GM19193 (cell line): ENCODE results near the gene FSD1.

Experiments
- POLR2A ChIP-seq: IDR thresholded peaks from 4 replicates; pipeline ENCODE4 v1.6.1; 2011; ENCODE audit not compliant: insufficient read depth, insufficient read length; ENCODE audit errors: extremely low read depth

FSD1 gene

DNA sequence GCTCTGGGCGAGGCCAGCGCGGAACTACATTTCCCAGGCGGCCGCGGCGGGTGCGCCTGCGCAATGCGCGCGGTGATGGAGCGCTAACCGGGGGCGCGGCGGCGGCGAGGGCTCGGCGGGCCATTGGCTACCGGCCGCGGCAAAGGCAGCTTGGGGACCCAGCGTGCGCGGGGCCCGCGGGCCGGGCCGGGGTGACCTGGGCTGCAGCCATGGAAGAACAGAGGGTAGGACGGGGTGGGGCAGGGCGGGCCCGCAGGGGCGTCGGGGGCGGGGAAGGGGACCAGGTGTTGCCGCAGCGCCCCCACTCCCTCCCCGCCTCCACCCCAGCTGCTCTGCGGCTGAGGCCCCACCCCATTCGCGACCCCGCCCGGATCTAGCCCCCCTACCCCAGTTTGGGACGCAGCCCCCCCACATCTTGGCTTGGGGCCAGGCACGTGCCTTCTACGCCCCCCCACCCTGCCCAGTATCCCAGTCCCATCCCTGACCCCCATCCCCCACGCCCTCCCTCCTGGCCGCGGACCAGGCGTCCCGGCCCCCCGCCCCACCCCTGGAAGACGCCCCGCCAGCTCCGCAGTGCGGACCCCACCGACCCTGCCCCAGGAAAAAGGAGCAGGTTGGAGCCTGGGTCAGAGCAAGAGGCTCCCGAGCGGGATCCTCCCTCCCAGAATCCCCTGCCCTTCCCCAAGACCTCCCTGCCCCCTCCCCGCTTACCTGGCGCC lies at the start of gene FSD1:
TSS of gene FSD1 (plus strand) at position 61 of the 719 bp plus-strand sequence. CDS start at position 210, 149 bp downstream.
- TF ChIP-seq POLR2A: no peak

DNA sequence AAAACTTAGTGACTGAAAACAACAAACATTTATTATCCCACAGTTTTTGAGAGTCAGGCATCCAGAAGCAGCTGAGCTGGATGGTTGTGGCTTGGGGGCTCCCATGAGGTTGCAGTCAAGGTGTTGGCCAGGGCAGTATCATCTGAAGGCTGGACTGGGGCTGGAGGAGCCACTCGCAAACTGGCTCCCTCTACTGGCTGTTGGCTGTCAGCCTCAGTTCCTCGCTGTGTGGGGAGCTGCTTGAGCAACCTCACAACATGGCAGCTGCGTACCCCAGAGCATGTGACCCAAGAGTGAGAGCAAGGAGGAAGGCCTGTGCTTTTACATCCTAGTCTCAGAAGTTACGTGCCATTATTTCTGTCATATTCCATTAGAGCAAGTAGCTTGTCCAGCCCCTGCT lies 47.8 kb upstream of the FSD1 start:
- TF ChIP-seq POLR2A: no peak

DNA sequence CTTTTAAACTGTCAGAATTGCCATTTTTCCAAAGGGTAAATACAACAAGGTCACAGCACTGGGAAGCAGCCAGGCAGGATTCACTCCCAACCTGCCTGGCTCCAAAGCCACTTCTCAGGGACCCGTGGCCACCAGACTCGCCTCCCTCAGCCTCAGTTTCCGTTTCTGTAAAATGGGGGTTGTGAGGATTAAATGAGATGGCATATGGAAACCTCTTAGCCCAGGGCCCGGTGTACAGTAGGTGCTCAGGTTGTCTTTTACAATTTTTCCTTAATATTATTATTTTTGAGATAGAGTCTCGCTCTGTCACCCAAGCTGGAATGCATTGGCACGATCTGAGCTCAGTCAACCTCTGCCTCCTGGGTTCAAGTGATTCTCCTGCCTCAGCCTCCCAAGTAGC lies 47.4 kb upstream of the FSD1 start:
- no peak for TF ChIP-seq POLR2A

DNA sequence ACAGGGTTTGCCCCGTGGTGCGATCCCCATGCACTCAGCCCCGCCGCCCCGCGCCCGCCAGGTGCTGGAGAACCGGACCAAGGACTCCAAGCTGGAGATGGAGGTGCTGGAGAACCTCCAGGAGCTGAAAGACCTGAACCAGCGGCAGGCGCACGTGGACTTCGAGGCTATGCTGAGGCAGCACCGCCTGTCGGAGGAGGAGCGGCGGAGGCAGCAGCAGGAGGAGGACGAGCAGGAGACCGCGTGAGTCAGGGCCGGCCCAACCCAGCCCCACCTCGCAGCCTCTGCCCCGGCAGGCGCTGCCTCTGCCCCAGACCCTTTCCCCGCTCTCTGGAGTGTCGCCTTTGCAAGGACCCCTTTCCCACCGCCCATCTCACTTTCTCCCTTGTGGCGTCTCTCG lies 46.2 kb upstream of the FSD1 start:
- no peak for TF ChIP-seq POLR2A

DNA sequence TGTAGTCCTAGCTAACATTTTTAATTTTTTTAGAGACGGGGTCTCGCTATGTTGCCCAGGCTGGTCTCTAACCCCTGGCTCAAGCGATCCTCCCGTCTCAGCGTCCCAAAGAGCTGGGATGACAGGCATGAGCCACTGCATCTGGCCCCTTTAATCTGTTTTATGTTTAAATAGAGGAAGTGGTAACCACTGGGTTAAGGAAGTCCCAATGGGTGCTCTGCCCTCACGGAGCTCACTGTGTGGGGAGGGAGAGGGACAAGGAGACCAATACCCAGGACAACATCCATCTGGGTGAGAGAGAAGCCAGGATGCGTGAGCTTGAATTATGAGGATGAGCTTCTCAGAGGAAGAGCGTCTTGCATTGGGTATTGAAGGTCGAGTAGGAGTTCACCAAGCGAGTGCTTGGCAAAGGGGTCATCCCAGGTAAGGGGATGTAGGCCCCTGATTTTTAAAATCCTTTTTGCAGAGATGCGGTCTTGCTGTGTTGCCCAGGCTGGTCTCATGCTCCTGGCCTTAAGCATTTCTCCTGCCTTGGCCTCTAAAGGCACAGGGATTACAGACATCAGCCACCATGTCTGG lies 43.7 kb upstream of the FSD1 start:
- TF ChIP-seq POLR2A: no peak

DNA sequence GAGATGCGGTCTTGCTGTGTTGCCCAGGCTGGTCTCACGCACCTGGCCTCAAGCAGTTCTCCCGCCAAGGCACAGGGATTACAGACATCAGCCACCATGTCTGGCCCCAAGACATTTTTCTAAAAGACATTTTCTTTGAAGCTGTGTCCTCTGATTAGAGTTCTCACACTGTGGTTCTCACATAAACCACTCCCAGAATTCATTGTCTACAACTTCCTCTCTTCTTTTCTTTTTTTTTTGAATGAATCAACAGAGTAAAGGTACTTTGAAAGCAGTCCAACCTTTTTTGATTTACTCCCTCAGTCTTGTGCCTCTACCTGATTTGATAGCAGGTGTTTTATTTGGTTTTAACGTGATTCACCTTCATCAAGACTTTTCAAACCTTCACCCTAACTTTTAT lies 39.6 kb upstream of the FSD1 start:
- no peak for TF ChIP-seq POLR2A

DNA sequence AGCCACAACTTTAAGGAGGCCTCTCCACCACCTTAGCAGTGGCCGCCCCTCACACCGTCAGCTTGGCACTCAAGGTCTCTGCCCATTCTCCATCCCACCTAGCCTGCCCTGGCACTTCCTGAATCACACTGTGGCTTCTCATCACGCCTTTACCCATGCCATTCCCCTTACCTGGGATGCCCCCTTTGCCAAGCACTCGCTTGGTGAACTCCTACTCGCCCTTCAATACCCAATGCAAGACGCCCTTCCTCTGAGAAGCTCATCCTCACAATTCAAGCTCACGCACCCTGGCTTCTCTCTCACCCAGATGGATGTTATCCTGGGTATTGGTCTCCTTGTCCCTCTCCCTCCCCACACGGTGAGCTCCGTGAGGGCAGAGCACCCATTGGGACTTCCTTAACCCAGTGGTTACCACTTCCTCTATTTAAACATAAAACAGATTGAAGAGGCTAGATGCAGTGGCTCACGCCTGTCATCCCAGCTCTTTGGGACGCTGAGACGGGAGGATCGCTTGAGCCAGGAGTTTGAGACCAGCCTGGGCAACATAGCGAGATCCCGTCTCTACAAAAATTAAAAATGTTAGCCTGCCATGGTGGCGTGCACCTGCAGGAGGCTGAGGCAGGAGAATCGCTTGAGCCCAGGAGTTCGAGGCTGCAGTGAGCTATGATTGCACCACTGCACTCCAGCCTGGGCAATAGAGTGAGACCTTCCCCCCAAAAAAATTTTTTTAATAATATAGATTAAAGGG lies 38.0 kb upstream of the FSD1 start:
- no peak for TF ChIP-seq POLR2A

DNA sequence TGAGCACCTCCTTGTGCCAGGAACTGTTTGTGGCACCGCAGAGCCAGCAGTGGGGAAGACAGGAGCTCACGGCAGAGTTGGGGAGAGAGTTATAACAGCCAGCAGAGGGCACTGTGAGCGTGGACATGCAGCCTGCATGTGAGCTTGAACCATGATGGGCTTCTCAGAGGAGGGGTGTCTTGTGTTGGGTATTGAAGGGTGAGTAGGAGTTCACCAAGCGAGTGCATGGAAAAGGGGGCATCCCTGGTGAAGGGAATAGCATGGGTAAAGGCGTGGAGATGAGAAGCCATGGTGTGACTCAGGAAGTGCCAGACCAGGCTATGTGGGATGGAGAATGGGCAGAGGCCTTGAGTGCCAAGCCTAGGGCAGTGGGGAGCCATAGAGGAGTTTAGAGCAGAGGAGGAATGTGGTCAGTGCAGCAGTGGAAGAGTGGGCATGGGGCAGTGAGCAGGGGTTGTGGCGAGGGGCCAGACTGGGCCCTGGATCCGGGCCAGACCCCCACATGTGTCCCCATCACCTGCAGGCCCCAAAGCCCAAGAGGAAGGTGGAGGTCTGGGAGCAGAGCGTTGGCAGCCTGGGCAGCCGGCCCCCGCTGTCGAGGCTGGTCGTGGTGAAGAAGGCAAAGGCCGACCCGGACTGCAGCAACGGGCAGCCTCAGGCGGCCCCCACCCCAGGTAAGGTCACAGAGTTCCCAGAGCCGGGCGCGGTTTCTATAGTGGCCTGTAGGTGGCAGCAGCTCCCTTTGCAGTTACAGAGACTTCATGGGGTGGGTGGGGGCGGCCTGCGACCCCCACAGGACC lies 37.1 kb upstream of the FSD1 start:
- TF ChIP-seq POLR2A: no peak

DNA sequence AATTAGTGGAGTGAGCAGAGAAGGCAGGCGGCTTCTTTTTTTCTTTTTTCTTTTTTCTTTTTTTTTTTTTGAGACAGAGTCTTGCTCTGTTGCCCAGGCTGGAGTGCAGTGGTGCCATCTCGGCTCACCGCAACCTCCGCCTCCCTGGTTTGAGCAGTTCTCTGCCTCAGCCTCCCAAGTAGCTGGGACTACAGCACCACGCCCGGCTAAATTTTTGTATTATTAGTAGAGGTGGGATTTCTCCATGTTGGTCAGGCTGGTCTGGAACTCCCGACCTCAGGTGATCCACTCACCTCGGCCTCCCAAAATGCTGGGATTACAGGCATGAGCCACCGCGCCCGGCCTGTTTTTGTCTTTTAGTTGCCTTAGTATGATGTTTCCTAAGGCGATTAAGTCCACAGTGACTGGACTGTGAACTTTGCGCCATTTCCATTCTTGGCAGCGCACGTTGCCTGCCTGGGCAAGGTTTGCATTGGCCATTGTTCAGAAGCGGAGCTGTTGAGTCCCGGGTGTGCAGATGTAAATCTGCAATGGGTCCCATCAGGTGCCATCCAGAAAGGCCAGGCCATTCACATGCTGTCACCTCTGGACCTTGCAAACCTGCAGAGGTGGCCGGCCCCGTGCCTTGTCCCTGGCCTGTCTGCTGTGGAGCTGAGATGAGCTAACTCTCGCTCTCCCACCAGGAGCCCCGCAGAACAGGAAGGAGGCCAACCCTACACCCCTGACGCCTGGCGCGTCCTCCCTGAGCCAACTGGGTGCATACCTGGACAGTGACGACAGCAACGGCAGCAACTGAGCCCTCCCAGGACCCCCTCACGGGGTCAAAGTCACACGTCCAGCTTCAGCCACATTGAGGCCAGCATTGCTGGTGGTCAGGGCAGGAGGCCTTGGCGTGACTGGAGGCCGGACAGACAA lies 36.2 kb upstream of the FSD1 start:
- no peak for TF ChIP-seq POLR2A

DNA sequence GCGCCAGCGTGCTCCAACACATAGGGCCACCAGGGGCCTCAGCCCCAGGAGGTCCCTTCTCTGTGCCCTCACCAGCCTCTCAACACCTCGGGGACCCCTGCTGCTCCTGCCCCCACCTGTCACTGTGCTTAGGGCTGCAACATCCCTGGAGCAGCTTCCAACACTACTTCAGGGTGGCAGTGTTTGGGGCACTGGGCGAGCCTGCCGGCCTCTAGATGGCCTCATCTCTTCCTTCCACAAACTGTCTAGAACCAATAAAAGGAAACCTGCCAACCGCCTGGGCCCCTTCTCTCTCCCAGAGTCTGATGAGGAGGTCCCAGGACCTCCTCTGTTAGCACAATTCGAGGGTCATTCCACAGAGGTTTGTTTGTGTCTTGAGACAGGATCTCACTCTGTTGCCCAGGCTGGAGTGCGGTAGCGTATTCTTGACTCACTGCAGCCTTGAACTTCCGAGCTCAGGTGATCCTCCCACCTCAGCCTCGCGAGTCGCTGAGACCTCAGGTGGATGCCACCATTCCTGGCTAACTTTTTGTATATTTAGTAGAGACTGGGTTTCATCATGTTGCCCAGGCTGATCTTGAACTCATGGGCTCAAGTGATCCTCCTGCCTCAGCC lies 35.5 kb upstream of the FSD1 start:
- no peak for TF ChIP-seq POLR2A

DNA sequence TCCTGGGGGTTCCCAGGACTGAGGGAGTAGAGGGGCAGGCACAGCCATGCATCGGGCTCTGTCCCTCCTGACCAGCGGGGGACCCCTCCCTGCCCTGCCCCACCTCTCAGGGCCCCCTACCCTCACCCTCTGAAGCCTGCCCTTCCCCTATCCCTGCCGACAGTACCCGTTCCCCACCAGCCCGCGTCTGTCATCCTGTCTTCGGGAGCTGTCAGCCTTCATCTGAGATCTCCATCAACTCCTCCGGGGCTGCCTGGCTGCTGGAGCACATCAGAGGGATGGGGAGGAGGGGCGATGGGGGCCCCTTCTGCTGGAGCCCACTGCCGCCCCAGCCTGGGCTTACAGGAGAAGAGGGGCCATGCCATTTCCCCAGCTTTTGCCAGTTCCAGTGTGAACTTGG lies 31.5 kb upstream of the FSD1 start:
- TF ChIP-seq POLR2A: no peak

DNA sequence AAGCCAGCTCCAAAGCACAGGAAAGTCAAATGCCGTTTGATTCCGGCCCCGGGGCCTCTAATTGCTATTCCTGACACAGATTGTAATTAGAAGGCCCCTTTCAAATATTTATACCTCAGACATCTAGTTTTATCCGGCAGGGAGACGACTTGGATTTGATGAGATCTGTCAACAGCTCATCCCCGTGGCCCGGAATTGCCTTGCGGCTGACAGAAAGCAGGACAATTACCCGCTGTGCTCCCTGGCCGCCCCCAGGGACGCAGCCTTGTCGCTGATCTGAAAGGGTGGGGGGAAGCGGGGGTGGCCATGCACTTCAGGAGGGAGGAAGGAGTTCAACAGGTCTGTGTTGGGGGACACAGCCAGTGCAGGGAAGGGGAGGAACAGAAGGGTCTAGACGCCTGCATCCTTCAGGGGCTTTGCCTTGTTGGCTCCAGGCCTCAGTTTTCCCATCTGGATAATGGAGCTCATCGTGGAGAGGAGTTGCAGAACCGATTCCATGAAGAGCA lies 27.2 kb upstream of the FSD1 start:
- no peak for TF ChIP-seq POLR2A

DNA sequence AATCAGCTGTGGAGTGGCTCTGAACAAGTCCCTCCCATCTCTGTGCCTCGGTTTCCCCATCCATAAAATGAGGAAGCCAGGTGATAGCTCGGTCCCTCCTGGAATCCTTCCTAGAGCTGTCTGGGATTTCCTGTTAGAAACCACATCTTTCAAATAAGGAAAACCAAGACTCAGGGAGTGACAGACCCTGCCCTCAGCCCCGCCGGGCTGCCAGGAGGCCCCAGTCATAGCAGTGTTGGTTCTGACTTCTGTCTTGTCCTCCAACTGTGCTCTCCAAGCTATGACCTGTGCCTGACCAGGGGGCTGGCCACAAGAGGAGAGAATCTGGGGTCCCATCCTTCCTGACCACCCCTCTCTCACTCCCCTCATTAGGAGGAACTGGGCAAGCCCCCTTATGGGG lies 26.4 kb upstream of the FSD1 start:
- TF ChIP-seq POLR2A: no peak
